ENCODE results near the gene SRSF5. TPM values are rescaled to one million over a fixed set of nuclear protein-coding genes. Genes with fewer than 3 reads are reported as not detected.

Gene SRSF5
- total and polyA plus RNA-seq, 2 of the 13 experiments (the other 11 are each of a cell fraction or from before 2014, with no cell fraction given), result 189 to 277 TPM

- TF ChIP-seq SRY (CRISPR knock-in tag; IDR thresholded peaks at IDR 0.05) (no peak), PRMT3 (CRISPR knock-in tag; IDR thresholded peaks at IDR 0.05; ENCODE audit: borderline replicate concordance, low read depth) (no peak), ZNF329 (CRISPR knock-in tag; IDR thresholded peaks at IDR 0.05; ENCODE audit: low read depth) (no peak), FIP1L1 (IDR thresholded peaks at IDR 0.05; ENCODE audit: borderline replicate concordance, insufficient read depth, low read depth, low read length) (no peak), KMT2A (CRISPR knock-in tag; IDR thresholded peaks at IDR 0.05) (no peak), HOXA5 (CRISPR knock-in tag; IDR thresholded peaks at IDR 0.05) (no peak), KDM4B (CRISPR knock-in tag; IDR thresholded peaks at IDR 0.05) (no peak), FUBP1 (CRISPR knock-in tag; IDR thresholded peaks at IDR 0.05; ENCODE audit: borderline replicate concordance) (no peak), ZNF337 (CRISPR knock-in tag; IDR thresholded peaks at IDR 0.05; ENCODE audit: borderline replicate concordance, low read depth) (no peak), FOSL2 (CRISPR knock-in tag; IDR thresholded peaks at IDR 0.05) (no peak), NONO (IDR thresholded peaks at IDR 0.05) (no peak), NONO (CRISPR knock-in tag; conservative IDR thresholded peaks at IDR 0.05) (no peak), DPF2 (CRISPR knock-in tag; IDR thresholded peaks at IDR 0.05; ENCODE audit: borderline replicate concordance, low read depth) (no peak), ZNF644 (CRISPR knock-in tag; IDR thresholded peaks at IDR 0.05; ENCODE audit: low read depth) (no peak), SP5 (CRISPR knock-in tag; IDR thresholded peaks at IDR 0.05; ENCODE audit: borderline replicate concordance, low read depth) (0 out of 2 replicates have a peak, but pooled peaks have one; percentile 31), ZIK1 (CRISPR knock-in tag; IDR thresholded peaks at IDR 0.05; ENCODE audit: borderline replicate concordance, low read depth) (no peak), ZBTB38 (CRISPR knock-in tag; IDR thresholded peaks at IDR 0.05) (peak; percentile 68), XRCC5 (optimal IDR thresholded peaks at IDR 0.05; ENCODE audit: low read length) (no peak), ZBTB8A (CRISPR knock-in tag; IDR thresholded peaks at IDR 0.05; ENCODE audit: borderline replicate concordance, low read depth) (no peak), ZNF878 (CRISPR knock-in tag; IDR thresholded peaks at IDR 0.05) (no peak)
Observed at GRCh38 chr14:69772082-69773017, 5.4 kb downstream of the SRSF5 start (continued).

All from HepG2 (cell line).